Measurements from ENCODE around the gene RPS26. TPM values are rescaled to one million over a fixed set of nuclear protein-coding genes. Genes with fewer than 3 reads are reported as not detected.
"Not testable (repeated sequence)": the region's sequence is repeated elsewhere in the genome, so short reads cannot be mapped to it uniquely, and the experiment has no call there.

Gene RPS26
- total RNA-seq, 4 donors from 2014 or later: 295 to 1,263 (median 759) TPM

DNA sequence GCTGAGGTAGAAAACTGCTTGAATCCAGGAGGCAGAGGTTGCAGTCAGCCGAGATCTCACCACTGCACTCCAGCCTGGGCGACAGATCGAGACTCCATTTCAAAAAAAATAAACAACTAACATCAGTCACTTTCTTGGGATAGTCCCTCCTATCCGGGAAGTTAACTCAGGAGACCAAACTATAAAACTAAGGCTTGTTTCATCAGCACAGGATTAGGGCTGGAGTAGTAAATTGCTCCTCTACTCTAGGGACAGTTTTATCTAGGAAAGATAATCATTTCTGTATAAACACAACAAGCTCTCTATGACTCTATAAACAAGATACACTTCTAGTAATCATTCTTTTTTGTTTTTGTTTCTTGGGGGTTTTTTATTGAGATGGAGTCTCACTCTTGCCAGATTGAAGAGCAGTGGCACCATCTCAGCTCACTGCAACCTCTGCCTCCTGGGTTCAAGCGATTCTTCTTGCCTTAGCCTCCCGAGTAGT lies 11.7 kb downstream of the RPS26 start:
- no peaks in the 10 kb centered on the region for H3K27me3 ChIP-seq
- ATAC-seq: no peak
- TF ChIP-seq POLR2AphosphoS5 (IDR thresholded peaks at IDR 0.05) (no peak), EP300 (IDR thresholded peaks at IDR 0.05) (no peak), POLR2A (IDR thresholded peaks at IDR 0.05) (no peak)
- TF ChIP-seq, protein P1, sequence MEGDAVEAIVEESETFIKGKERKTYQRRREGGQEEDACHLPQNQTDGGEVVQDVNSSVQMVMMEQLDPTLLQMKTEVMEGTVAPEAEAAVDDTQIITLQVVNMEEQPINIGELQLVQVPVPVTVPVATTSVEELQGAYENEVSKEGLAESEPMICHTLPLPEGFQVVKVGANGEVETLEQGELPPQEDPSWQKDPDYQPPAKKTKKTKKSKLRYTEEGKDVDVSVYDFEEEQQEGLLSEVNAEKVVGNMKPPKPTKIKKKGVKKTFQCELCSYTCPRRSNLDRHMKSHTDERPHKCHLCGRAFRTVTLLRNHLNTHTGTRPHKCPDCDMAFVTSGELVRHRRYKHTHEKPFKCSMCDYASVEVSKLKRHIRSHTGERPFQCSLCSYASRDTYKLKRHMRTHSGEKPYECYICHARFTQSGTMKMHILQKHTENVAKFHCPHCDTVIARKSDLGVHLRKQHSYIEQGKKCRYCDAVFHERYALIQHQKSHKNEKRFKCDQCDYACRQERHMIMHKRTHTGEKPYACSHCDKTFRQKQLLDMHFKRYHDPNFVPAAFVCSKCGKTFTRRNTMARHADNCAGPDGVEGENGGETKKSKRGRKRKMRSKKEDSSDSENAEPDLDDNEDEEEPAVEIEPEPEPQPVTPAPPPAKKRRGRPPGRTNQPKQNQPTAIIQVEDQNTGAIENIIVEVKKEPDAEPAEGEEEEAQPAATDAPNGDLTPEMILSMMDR (IDR thresholded peaks at IDR 0.05): no peak
- H3K4me1 ChIP-seq: no peaks in the 10 kb centered on the region
- WGBS, 2 donors (ENCODE audit: low coverage in 1 of 2): 70 to 74% methylated on average over 2 to 6 of the region's 6 CpGs
- no peak overlapping the region for H3K4me3 ChIP-seq
- no peaks in the 10 kb centered on the region for H3K36me3 ChIP-seq
- no peaks in the 10 kb centered on the region for H3K9me3 ChIP-seq
- no peak overlapping the region for H3K27ac ChIP-seq

DNA sequence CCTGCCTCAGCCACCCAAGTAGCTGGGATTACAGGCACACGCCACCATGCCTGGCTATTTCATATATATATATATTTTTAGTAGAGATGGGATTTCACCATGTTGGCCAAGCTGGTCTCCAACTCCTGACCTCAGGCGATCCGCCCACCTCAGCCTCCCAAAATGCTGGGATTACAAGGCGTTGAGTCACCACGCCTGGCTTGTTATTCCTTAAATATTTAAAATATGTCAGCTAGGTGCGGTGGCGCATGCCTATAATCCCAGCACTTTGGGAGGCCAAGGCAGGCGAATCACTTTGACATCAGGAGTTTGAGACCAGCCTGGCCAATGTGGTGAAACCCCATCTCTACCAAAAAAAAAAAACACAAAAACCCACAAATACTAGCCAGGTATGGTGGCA lies 18.2 kb downstream of the RPS26 start:
- H3K27me3 ChIP-seq, H3K9me3 ChIP-seq, H3K36me3 ChIP-seq, H3K4me3 ChIP-seq, H3K4me1 ChIP-seq, ATAC-seq, H3K27ac ChIP-seq: not testable (repeated sequence)
- WGBS, 2 donors (ENCODE audit: low coverage in 1 of 2): 88 to 90% methylated on average over 2 to 7 of the region's 8 CpGs

- TF ChIP-seq EP300 (IDR thresholded peaks at IDR 0.05) (no peak), POLR2A (IDR thresholded peaks at IDR 0.05) (no peak), POLR2AphosphoS5 (IDR thresholded peaks at IDR 0.05) (no peak)
- TF ChIP-seq, protein P1 (IDR thresholded peaks at IDR 0.05): no peak
- H3K27me3 ChIP-seq: peaks cover 4% of the 10 kb centered on the region
- H3K36me3 ChIP-seq: no peaks in the 10 kb centered on the region
- no peaks in the 10 kb centered on the region for H3K9me3 ChIP-seq
- WGBS, 2 donors (ENCODE audit: low coverage in 1 of 2): 25 to 94% methylated on average over 2 of the region's 5 CpGs
- H3K4me3 ChIP-seq: no peak overlapping the region
- no peak for ATAC-seq
- no peak overlapping the region for H3K27ac ChIP-seq
- no peaks in the 10 kb centered on the region for H3K4me1 ChIP-seq
Observed at GRCh38 chr12:56061982-56062381, 20.3 kb downstream of the RPS26 start.

DNA sequence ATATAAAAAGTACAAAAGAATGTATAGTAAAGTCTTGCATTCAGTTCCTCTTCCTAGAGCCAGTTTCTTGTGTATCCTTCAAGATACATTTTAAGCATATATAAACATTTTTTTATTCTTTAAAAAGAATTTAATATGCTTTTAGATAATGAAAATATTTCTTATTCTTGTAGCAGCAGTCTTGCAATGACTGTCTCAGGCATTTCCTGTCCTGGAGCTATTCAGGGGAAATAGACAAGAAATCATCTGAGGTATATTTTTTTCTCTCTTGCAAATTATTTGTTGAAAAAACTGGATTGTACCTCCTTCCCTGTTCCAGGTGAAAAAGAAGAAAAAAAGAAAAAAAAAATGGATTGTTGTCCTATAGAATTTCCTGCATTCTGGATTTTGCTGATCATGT lies 21.3 kb downstream of the RPS26 start:
- no peak overlapping the region for H3K4me3 ChIP-seq
- no peak for ATAC-seq
- peaks cover 4% of the 10 kb centered on the region for H3K27me3 ChIP-seq
- H3K27ac ChIP-seq: no peak overlapping the region
- no peaks in the 10 kb centered on the region for H3K4me1 ChIP-seq
- no peaks in the 10 kb centered on the region for H3K9me3 ChIP-seq
- no peaks in the 10 kb centered on the region for H3K36me3 ChIP-seq
- TF ChIP-seq, protein P1 (IDR thresholded peaks at IDR 0.05): no peak
- TF ChIP-seq POLR2A (IDR thresholded peaks at IDR 0.05): no peak
- no peak for TF ChIP-seq EP300 (IDR thresholded peaks at IDR 0.05)
- no peak for TF ChIP-seq POLR2AphosphoS5 (IDR thresholded peaks at IDR 0.05)

DNA sequence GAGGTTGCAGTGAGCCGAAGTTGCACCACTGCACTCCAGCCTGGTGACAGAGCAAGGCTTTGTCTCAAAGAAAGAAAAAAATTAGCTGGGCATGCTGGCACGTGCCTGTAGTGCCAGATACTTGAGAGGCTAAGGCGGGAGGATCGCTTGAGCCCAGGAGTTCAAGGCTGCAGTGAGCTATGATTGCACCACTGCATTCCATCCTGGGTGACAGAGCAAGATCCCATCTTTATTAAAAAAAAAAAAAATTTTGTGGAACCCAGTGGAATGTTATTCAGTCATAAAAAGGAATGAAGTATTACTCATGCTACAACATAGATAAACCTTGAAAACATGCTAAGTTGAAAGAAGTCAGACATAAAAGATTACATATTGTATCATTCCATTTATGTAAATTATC lies 29.9 kb downstream of the RPS26 start:
- TF ChIP-seq EP300 (IDR thresholded peaks at IDR 0.05) (no peak), POLR2A (IDR thresholded peaks at IDR 0.05) (no peak), POLR2AphosphoS5 (IDR thresholded peaks at IDR 0.05) (no peak)
- TF ChIP-seq, protein P1 (IDR thresholded peaks at IDR 0.05): no peak
- no peak for ATAC-seq
- Histone ChIP-seq H3K4me3 (no peak overlapping the region), H3K36me3 (no peaks in the 10 kb centered on the region), H3K27ac (no peak overlapping the region), H3K9me3 (no peaks in the 10 kb centered on the region), H3K4me1 (no peaks in the 10 kb centered on the region), H3K27me3 (peaks cover 3% of the 10 kb centered on the region)
- WGBS, 2 donors (ENCODE audit: low coverage in 1 of 2): 61 to 79% methylated on average over 3 to 4 of the region's 4 CpGs

Data from gastroesophageal sphincter (tissue), 4 donors.